ENCODE measurements around the gene RFT1.

GRCh38 chr3:53100818-53101466 lies 29.3 kb downstream of the RFT1 start:
- TF ChIP-seq POLR2AphosphoS5 (IDR thresholded peaks at IDR 0.05; ENCODE audit: low read depth) (no peak), GABPA (IDR thresholded peaks at IDR 0.05; ENCODE audit: low read depth) (no peak), CTCF (IDR thresholded peaks at IDR 0.05; ENCODE audit: insufficient read depth, low read length) (no peak)

All from HL-60 (cell line).